Lower lobe of right lung (tissue), 2 donors: ENCODE measurements around the gene PKDCC. TPM values are rescaled to one million over a fixed set of nuclear protein-coding genes. Genes with fewer than 3 reads are reported as not detected.

Source experiments
- ATAC-seq, 2 donors: fragments of 200-7000 bp; cut with Tn5 transposase; one replicate each; pipeline ENCODE4 v1.9.1; 2020 to 2022; ENCODE audit warnings: mild to moderate bottlenecking in 2 of 2, moderate library complexity in 2 of 2
- DNase-seq: peaks from one replicate; pipeline ENCODE4 v3.0.0-alpha.2; 2020
- H3K27ac ChIP-seq: fragments of 200-600 bp; one replicate; pipeline ENCODE4 v1.8.0; 2022
- H3K27me3 ChIP-seq: fragments of 200-600 bp; one replicate; pipeline ENCODE4 v1.8.0; 2022; ENCODE audit warnings: low read depth
- H3K36me3 ChIP-seq: fragments of 200-600 bp; one replicate; pipeline ENCODE4 v1.8.0; 2022; ENCODE audit warnings: mild to moderate bottlenecking
- H3K4me1 ChIP-seq: fragments of 200-600 bp; one replicate; pipeline ENCODE4 v1.8.0; 2022
- H3K4me3 ChIP-seq: fragments of 200-600 bp; one replicate; pipeline ENCODE4 v1.8.0; 2022; ENCODE audit warnings: mild to moderate bottlenecking
- H3K9me3 ChIP-seq: fragments of 200-600 bp; one replicate; pipeline ENCODE4 v1.8.0; 2022
- intact Hi-C: fragments of 100-400 bp; cut with DNase I; formaldehyde crosslinking; loops from one replicate; pipeline ENCODE4 v1.11.0; 2022
- total RNA-seq: library from RNA; stranded (reverse); fragmentation: NEBNext Ultra II Directional; extraction: Animal tissue kit (Norgen Biotek cat#: 25700); gene quantifications from one replicate; pipeline ENCODE4 v1.2.1, GENCODE V29; 2021
- TF ChIP-seq, protein P1 (sequence below): fragments of 200-600 bp; IDR thresholded peaks from one replicate; pipeline ENCODE4 v1.8.0; 2022; ENCODE audit warnings: antibody characterized with exemption, mild to moderate bottlenecking
- donor health status: DM: no; HTN: yes; CAD: no; lungs with severe emphysema.

PKDCC gene
- total RNA-seq, 1 donor from 2014 or later = 65.8 TPM

DNA sequence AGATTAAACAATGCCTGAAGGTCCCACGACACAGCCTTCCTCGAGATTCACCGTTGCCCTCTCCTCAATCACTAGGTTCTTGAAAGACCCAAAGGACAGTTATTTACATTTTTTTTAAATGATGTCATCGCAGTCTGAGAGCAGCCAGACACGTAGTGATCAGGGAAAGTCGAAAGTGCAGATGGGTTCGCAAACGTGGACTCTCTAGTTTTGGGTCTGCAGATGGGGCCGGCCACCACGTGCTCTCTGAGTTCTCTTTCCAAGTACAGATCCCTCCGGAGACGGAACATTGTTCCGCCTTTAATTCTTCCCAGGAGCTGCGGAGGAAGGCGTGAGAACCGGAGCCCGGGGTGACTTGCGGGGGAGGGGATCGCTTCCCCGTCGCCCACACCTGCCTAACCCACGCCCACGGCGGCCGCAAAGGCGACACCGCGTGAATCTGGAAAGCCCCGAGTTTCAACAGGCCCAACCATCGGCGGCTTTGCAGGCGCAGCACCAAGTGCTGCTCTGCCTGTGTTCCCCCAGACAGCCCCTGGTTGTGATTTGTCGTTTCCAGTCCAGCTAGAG lies 54.3 kb downstream of the PKDCC start:
- no peaks in the 10 kb centered on the region for H3K36me3 ChIP-seq
- DNase-seq = peak; percentile 88
- H3K4me1 ChIP-seq = peaks cover 81% of the 10 kb centered on the region
- peaks cover 6% of the 10 kb centered on the region for H3K9me3 ChIP-seq
- intact Hi-C loops = no loop called here
- TF ChIP-seq, protein P1, sequence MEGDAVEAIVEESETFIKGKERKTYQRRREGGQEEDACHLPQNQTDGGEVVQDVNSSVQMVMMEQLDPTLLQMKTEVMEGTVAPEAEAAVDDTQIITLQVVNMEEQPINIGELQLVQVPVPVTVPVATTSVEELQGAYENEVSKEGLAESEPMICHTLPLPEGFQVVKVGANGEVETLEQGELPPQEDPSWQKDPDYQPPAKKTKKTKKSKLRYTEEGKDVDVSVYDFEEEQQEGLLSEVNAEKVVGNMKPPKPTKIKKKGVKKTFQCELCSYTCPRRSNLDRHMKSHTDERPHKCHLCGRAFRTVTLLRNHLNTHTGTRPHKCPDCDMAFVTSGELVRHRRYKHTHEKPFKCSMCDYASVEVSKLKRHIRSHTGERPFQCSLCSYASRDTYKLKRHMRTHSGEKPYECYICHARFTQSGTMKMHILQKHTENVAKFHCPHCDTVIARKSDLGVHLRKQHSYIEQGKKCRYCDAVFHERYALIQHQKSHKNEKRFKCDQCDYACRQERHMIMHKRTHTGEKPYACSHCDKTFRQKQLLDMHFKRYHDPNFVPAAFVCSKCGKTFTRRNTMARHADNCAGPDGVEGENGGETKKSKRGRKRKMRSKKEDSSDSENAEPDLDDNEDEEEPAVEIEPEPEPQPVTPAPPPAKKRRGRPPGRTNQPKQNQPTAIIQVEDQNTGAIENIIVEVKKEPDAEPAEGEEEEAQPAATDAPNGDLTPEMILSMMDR = no peak
- peak overlapping the region; percentile 88 for H3K27ac ChIP-seq
- ATAC-seq = peak; percentile 64 to 75
- no peaks in the 10 kb centered on the region for H3K27me3 ChIP-seq
- peak overlapping the region; percentile 58 for H3K4me3 ChIP-seq

DNA sequence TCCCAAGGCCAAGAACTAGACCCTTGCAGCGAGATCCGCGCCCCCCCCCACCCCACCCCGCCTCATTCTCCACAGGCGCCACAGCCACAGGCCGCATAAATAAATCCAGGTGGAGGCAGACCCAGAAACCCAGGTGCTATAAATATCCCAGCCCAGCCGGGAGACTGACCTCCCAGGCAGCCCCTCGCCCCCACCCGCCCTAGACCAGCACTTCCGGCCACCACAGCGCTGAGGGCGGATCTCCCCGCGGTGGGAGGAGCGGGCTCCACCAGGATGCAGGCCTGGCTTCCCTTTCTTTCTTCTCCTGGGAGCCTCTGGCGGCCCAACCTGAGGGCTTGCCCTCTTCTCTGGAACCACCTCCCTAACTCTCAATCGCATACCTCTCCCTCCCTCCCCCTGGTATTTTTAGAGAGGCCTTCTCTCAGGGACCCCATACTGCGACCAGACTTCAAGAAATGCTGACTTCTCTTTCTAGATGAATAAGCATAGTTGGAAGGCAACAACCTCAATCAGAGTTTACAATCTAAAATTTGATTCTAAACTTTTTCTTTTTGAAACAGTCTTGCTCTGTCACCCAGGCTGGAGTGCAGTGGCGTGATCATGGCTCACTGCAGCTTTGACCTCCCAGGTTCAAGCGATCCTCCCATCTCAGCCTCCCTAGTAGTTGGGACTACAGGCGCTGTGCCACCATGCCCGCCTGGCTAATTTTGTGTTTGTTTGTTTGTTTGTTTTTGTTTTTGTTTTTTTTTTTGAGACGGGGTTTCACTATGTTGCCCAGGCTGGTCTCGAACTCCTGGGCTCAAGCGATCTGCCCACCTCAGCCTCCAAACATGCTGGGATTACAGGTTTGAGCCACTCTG lies 55.0 kb downstream of the PKDCC start:
- TF ChIP-seq, protein P1 = no peak
- peak overlapping the region; percentile 88 for H3K27ac ChIP-seq
- intact Hi-C loops = no loop called here
- DNase-seq (peak; percentile 78), ATAC-seq (peak; percentile 53 to 60)
- H3K4me1 ChIP-seq = peaks cover 76% of the 10 kb centered on the region
- peaks cover 6% of the 10 kb centered on the region for H3K9me3 ChIP-seq
- no peaks in the 10 kb centered on the region for H3K36me3 ChIP-seq
- peak overlapping the region; percentile 58 for H3K4me3 ChIP-seq
- no peaks in the 10 kb centered on the region for H3K27me3 ChIP-seq

DNA sequence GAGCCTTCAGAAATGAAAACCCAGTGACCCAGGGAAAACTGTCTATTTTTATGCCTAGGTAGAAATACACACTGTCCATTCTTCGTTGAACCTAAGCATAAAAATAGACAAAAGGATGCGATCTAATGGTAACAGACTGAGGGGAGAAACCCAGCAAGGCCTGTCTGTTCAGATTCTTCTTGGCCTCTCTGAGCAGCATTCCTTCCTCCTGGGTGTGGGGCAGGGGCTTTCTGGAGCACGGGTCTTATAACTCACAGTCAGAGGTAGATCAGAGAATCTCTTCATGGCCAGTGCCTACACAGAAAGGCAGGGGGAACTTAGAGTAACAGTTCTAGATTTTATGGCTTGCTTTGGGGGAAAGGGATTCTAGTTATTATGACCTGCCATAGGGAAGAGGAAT lies 56.0 kb downstream of the PKDCC start:
- Histone ChIP-seq H3K4me3 (no peak overlapping the region), H3K9me3 (peaks cover 6% of the 10 kb centered on the region), H3K4me1 (peaks cover 70% of the 10 kb centered on the region), H3K27ac (peak overlapping the region; percentile 71), H3K27me3 (no peaks in the 10 kb centered on the region), H3K36me3 (no peaks in the 10 kb centered on the region)
- TF ChIP-seq, protein P1 = no peak
- no peak for DNase-seq
- no peak for ATAC-seq
- intact Hi-C loops = no loop called here

DNA sequence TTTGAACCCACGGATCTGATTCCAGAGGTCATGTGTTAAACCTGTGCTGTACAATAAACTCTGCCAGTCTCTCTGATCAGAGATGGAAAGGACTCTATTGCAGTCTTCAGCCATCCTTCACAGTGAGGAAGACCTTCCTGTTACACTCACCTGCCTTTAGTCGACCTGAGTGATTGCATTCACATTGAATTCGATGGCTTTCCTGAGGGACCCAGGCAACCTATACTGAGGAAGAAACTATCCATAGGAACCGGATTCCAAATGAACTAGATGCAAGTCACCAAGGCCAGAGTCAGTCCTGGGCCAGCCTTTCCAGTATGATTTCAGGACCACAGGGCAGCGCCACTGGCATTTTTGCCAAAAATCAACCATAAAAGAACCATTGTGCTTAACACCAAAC lies 56.8 kb downstream of the PKDCC start:
- intact Hi-C loops = no loop called here
- TF ChIP-seq, protein P1 = no peak
- Histone ChIP-seq H3K27ac (peak overlapping the region; percentile 71), H3K27me3 (no peaks in the 10 kb centered on the region), H3K4me1 (peaks cover 62% of the 10 kb centered on the region), H3K4me3 (no peak overlapping the region), H3K36me3 (no peaks in the 10 kb centered on the region), H3K9me3 (peaks cover 6% of the 10 kb centered on the region)
- no peak for ATAC-seq
- no peak for DNase-seq

DNA sequence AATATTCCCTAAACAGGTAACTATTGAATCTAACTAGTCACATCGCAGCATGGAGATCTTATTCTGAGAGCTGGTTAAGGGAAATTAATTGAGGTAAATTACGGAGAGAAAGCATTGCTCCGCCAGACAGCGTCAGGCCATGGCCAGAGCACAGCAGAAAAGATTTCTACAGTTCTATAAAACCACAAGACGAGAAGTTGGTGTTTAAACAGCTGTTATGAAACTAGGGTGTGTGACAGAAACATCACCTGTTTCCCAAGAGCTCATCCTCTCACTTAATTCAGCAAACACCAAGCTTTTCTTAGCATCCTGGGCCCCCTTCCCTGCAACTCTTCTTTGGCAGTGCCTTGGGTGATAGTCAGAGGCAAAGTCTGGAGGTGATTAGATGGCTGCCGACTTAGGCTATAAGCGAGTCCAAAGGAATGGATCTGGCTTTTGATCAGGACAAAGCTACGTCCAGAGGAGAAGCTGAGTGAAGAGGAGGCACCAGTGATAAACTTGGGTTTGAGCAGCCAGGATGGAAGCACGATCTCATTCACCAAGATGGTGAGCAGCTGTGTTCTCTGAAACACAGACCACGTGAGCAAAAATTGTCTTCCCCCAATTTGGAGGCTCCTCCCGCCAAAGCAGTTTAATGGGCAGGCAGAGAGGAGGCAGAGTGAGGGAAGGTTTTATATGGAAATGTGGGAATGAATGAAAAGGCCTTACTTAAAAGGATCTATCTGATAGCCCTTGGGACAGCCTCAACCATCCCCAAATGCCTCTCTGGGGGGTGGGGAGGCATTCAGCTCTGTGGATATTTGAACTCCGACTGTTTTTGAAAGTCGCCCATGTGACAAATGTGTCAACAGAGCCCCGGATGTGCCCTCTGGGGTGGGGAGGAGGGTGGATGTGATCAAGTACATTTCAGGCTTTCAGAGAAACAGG lies 57.8 kb downstream of the PKDCC start:
- Histone ChIP-seq H3K9me3 (no peaks in the 10 kb centered on the region), H3K4me3 (peak overlapping the region; percentile 17), H3K27ac (peak overlapping the region; percentile 71), H3K27me3 (no peaks in the 10 kb centered on the region), H3K4me1 (peaks cover 65% of the 10 kb centered on the region), H3K36me3 (no peaks in the 10 kb centered on the region)
- intact Hi-C loops = no loop called here
- peak; percentile 79 for DNase-seq
- peak; percentile 38 to 54 for ATAC-seq
- TF ChIP-seq, protein P1 = no peak
